K562 (cell line): ENCODE results near the gene P2RY4. TPM values are rescaled to one million over a fixed set of nuclear protein-coding genes. Genes with fewer than 3 reads are reported as not detected.

ENCODE experiments used
- ATAC-seq: fragments of 200-7000 bp; cut with Tn5 transposase; 3 replicates; pipeline ENCODE4 v1.9.1; 2020; ENCODE audit warnings: moderate library complexity
- BruUV-seq: library from RNA; stranded (reverse); fragments of 400-500 nt; replicated peaks from 2 replicates; lab custom pipeline; 2021; lab: Mats Ljungman, UMichigan
- CTCF ChIA-PET: fragments of 300-600 bp; formaldehyde crosslinking; extraction: SDS; loops from one replicate; lab custom pipeline; 2021; ENCODE audit warnings: low intra/inter-chr PET ratio; lab: Yijun Ruan, JAX
- POLR2A ChIA-PET: fragments of 300-600, 350-650 bp; sonication (Branson Sonifier 250); formaldehyde crosslinking; extraction: SDS; loops from one replicate; lab custom pipeline; 2021; ENCODE audit warnings: antibody characterized with exemption, inconsistent platforms; lab: Yijun Ruan, JAX
- DNase-seq, 4 experiments: peaks; one replicate each; pipeline versions ENCODE4 v3.0.0 to v3.0.0-alpha.2; 2011 to 2018; ENCODE audit warnings: low spot score in 3 of 4, mixed read lengths in 3 of 4; ENCODE audit errors: extremely low read depth in 1 of 4
- FAIRE-seq: peaks from 2 replicates; lab custom pipeline; 2011; peaks lifted over from hg19 to GRCh38; lab: Jason Lieb, UNC
- H2AFZ ChIP-seq: 2 replicates; pipeline ENCODE4 v1.6.0; 2011; ENCODE audit warnings: low read depth, low read length, control low read depth, inconsistent platforms
- H3K27ac ChIP-seq: fragments of 200-600 bp; 3 replicates; pipeline ENCODE4 v1.8.0; 2011; ENCODE audit warnings: low read depth, mild to moderate bottlenecking, control low read depth, inconsistent platforms, low read length, moderate library complexity, mixed read lengths; ENCODE audit errors: extremely low read depth
- H3K27me3 ChIP-seq, 2 experiments: fragments of 300-600 bp in 1 of 2; 2 replicates in 1 of 2; 3 replicates in 1 of 2; pipeline versions ENCODE4 v1.6.0 to v1.8.0; 2011; ENCODE audit warnings: inconsistent platforms in 2 of 2, low read length in 2 of 2, mild to moderate bottlenecking in 1 of 2, mixed read lengths in 1 of 2, moderate library complexity in 1 of 2; ENCODE audit not compliant: control insufficient read depth in 2 of 2, insufficient read depth in 2 of 2
- H3K36me3 ChIP-seq: fragments of 300-600 bp; 3 replicates; pipeline ENCODE4 v1.8.0; 2011; ENCODE audit warnings: mild to moderate bottlenecking, low read length, inconsistent platforms; ENCODE audit not compliant: control insufficient read depth, insufficient read depth
- H3K4me1 ChIP-seq, 2 experiments: fragments of 200-600 bp in 1 of 2; replicated peaks in 1 of 2; 2 replicates in 1 of 2; 3 replicates in 1 of 2; pipeline versions ENCODE4 v1.5.1 to v1.8.0; 2011; ENCODE audit warnings: inconsistent platforms in 2 of 2, low read length in 2 of 2, mild to moderate bottlenecking in 1 of 2, mixed read lengths in 1 of 2, moderate library complexity in 1 of 2; ENCODE audit not compliant: control insufficient read depth in 2 of 2, insufficient read depth in 2 of 2
- H3K4me2 ChIP-seq: 2 replicates; pipeline ENCODE4 v1.6.1; 2011; ENCODE audit warnings: low read length, control low read depth, inconsistent platforms, mixed read lengths; ENCODE audit not compliant: insufficient read depth
- H3K4me3 ChIP-seq: fragments of 200-600 bp; sonication (generic), shearing (Covaris generic); 2 replicates; pipeline ENCODE4 v1.5.1; 2016; ENCODE audit warnings: control low read depth, inconsistent platforms
- H3K79me2 ChIP-seq: fragments of 200-600 bp; 3 replicates; pipeline ENCODE4 v1.8.0; 2011; ENCODE audit warnings: low read length, inconsistent platforms; ENCODE audit not compliant: control insufficient read depth, insufficient read depth
- H3K9ac ChIP-seq, 2 experiments: 2 replicates each; pipeline versions ENCODE4 v1.6.0 to v1.6.1; 2011; ENCODE audit warnings: low read depth in 2 of 2, low read length in 2 of 2, control low read depth in 1 of 2, inconsistent platforms in 1 of 2, mild to moderate bottlenecking in 1 of 2, mixed read lengths in 1 of 2; ENCODE audit not compliant: insufficient read depth in 1 of 2
- H3K9me1 ChIP-seq: one replicate; pipeline ENCODE4 v1.6.0; 2011; ENCODE audit warnings: inconsistent platforms, mild to moderate bottlenecking, low read length, moderate library complexity; ENCODE audit not compliant: control insufficient read depth, insufficient read depth
- H3K9me3 ChIP-seq: replicated peaks from 2 replicates; pipeline ENCODE4 v1.5.1; 2011; ENCODE audit warnings: low read depth, low read length, inconsistent platforms; ENCODE audit not compliant: control insufficient read depth, insufficient read depth
- H4K20me1 ChIP-seq: replicated peaks from 2 replicates; pipeline ENCODE4 v1.6.1; 2011; ENCODE audit warnings: low read length, inconsistent platforms, mixed read lengths; ENCODE audit not compliant: control insufficient read depth, insufficient read depth
- EHMT2 ChIP-seq: fragments of 450-650 bp; IDR thresholded peaks from 2 replicates; pipeline ENCODE4 v1.6.1; 2018; ENCODE audit warnings: antibody characterized with exemption
- KAT8 ChIP-seq: fragments of 450-650 bp; IDR thresholded peaks from 2 replicates; pipeline ENCODE4 v1.6.1; 2016; ENCODE audit warnings: low read depth, mild to moderate bottlenecking
- MIER1 ChIP-seq: fragments of 450-650 bp; IDR thresholded peaks from 2 replicates; pipeline ENCODE4 v1.6.1; 2016; ENCODE audit warnings: antibody characterized with exemption, mild to moderate bottlenecking, low read depth
- REST ChIP-seq, 2 experiments: fragments of 450-650 bp; formaldehyde crosslinking in 1 of 2; IDR thresholded peaks; 2 replicates each; pipeline versions ENCODE4 v1.4.0 to v1.6.1; 2014 to 2020; ENCODE audit warnings: mild to moderate bottlenecking in 2 of 2, borderline replicate concordance in 1 of 2, low read depth in 1 of 2
- WGBS: fragments of 100-300 bp; shearing (Covaris generic); methylation state at CpG from one replicate; pipeline ENCODE4 v1.1.6; 2016; ENCODE audit warnings: low coverage, mixed read lengths; ENCODE audit not compliant: insufficient coverage; ENCODE audit errors: missing lambda C conversion rate; 5-methylcytosine and 5-hydroxymethylcytosine counted together
- in situ Hi-C: fragments of 300-500 bp; cut with MboI; formaldehyde crosslinking; loops from 4 replicates; pipeline ENCODE4 v1.15.0; 2018; ENCODE audit warnings: inconsistent platforms, mixed read lengths
- intact Hi-C: fragments of 100-400 bp; cut with micrococcal nuclease; formaldehyde crosslinking; loops from 2 replicates; pipeline ENCODE4 v1.14.2; 2022
- polyA plus RNA-seq, 8 experiments: library from polyadenylated mRNA; depleted of rRNA in 4 of 8; stranded (reverse) in 5 of 8; unstranded in 3 of 8; fragments of >200 nt; fragmentation: Nextera tagmentation in 2 of 8; fragmentation: Illumina TruSeq in 1 of 8; extraction: Ambion mirVana in 2 of 8; extraction: Trizol in 1 of 8; gene quantifications; 2 replicates each; pipeline versions ENCODE4 v1.2.1 to v1.2.3, GENCODE V29; 2011 to 2014; ENCODE audit warnings: inconsistent platforms in 1 of 8, missing spikeins in 1 of 8
- total RNA-seq, 7 experiments: library from RNA; depleted of rRNA in 6 of 7; stranded (reverse); fragments of >200 nt in 6 of 7; fragmentation: Illumina TruSeq in 2 of 7; extraction: Trizol in 2 of 7; gene quantifications; 2 replicates each; pipeline versions ENCODE4 v1.2.1 to v1.2.3, GENCODE V29; 2011 to 2021; ENCODE audit warnings: low replicate concordance in 1 of 7

The P2RY4 gene
- total and polyA plus RNA-seq, 9 of the 15 experiments (the other 6 are each of a cell fraction or from before 2014, with no cell fraction given): not detected

- Histone ChIP-seq H3K9me3 (no peaks in the 10 kb centered on the region), H3K27me3 (peaks cover 3 to 22% of the 10 kb centered on the region in 2 experiments; a peak in 2 of 5 replicates), H3K9ac (no peak overlapping the region), H3K9me1 (no peaks in the 10 kb centered on the region), H4K20me1 (no peaks in the 10 kb centered on the region), H3K4me3 (no peak overlapping the region), H3K79me2 (no peaks in the 10 kb centered on the region), H3K27ac (no peak overlapping the region), H3K4me1 (peaks cover 0 to 4% of the 10 kb centered on the region in 2 experiments; a peak in 1 of 5 replicates), H3K36me3 (no peaks in the 10 kb centered on the region), H3K4me2 (no peak overlapping the region), H2AFZ (no peak overlapping the region)
- intact Hi-C loops: no loop called here
- BruUV-seq: no TSS peak
- DNase-seq: no peak
- TF ChIP-seq MIER1 (peak; percentile 63; the same call in 1 of the 2 replicates), KAT8 (no peak), REST (IDR thresholded peaks at IDR 0.05; ENCODE audit: borderline replicate concordance) (peak; percentile 61), REST (CRISPR knock-in tag; IDR thresholded peaks at IDR 0.05; ENCODE audit: low read depth) (no peak), EHMT2 (peak; percentile 56; the same call in 1 of the 2 replicates)
- in situ Hi-C loops: no loop called here
- FAIRE-seq: no peak
- POLR2A ChIA-PET: interaction anchor here (0.5 kb wide), 1 partner anchor 61 kb away, joined by 3 read pairs; no protein-coding TSS in a partner anchor
- CTCF ChIA-PET: no interaction called here
- 7% methylated on average over 3 of the region's 3 CpGs for WGBS
- ATAC-seq: no peak
Measured at GRCh38 chrX:70280573-70280972, 20.6 kb upstream of the P2RY4 start.
